ENCODE measurements around the gene ATP9B.
A peak's percentile ranks its signal among the peaks of the same experiment; 100 is the strongest.

Gene ATP9B

GRCh38 chr18:79360933-79361332 is 291.7 kb downstream of the ATP9B start:
- TF ChIP-seq CTCF (IDR thresholded peaks at IDR 0.05; ENCODE audit: insufficient read depth, low read depth, low read length, missing control alignments): no peak
- H3K4me3 ChIP-seq (ENCODE audit: low read length): no peak overlapping the region
- DNase-seq (ENCODE audit: low read depth): no peak

- H3K4me3 ChIP-seq (ENCODE audit: low read length): no peak overlapping the region
- peak; percentile 24 for DNase-seq (ENCODE audit: low read depth)
- TF ChIP-seq CTCF (IDR thresholded peaks at IDR 0.05; ENCODE audit: insufficient read depth, low read depth, low read length, missing control alignments): no peak
Observed at GRCh38 chr18:79361766-79362522, 292.8 kb downstream of the ATP9B start.

GRCh38 chr18:79365701-79366100 is 296.5 kb downstream of the ATP9B start:
- no peak for DNase-seq (ENCODE audit: low read depth)
- TF ChIP-seq CTCF (IDR thresholded peaks at IDR 0.05; ENCODE audit: insufficient read depth, low read depth, low read length, missing control alignments): no peak
- no peak overlapping the region for H3K4me3 ChIP-seq (ENCODE audit: low read length)

- H3K4me3 ChIP-seq (ENCODE audit: low read length): no peak overlapping the region
- DNase-seq (ENCODE audit: low read depth): no peak
- TF ChIP-seq CTCF (IDR thresholded peaks at IDR 0.05; ENCODE audit: insufficient read depth, low read depth, low read length, missing control alignments): no peak
Observed at GRCh38 chr18:79366177-79367094, 297.2 kb downstream of the ATP9B start.

GRCh38 chr18:79367480-79367879 is 298.3 kb downstream of the ATP9B start:
- H3K4me3 ChIP-seq (ENCODE audit: low read length): no peak overlapping the region
- TF ChIP-seq CTCF (IDR thresholded peaks at IDR 0.05; ENCODE audit: insufficient read depth, low read depth, low read length, missing control alignments): no peak
- DNase-seq (ENCODE audit: low read depth): no peak

GRCh38 chr18:79367989-79368388 is 298.8 kb downstream of the ATP9B start:
- no peak overlapping the region for H3K4me3 ChIP-seq (ENCODE audit: low read length)
- DNase-seq (ENCODE audit: low read depth): no peak

More at GRCh38 chr18:79367989-79368388, 298.8 kb downstream of the ATP9B start:
- no peak for TF ChIP-seq CTCF (IDR thresholded peaks at IDR 0.05; ENCODE audit: insufficient read depth, low read depth, low read length, missing control alignments)

Data from epithelial cell of esophagus (primary cell).